Suprapubic skin (tissue), 4 donors: Measurements from ENCODE around the gene SEMA5A. TPM values are rescaled to one million over a fixed set of nuclear protein-coding genes. Genes with fewer than 3 reads are reported as not detected.

Source experiments
- DNase-seq, 2 donors: peaks; one replicate each; pipeline ENCODE4 v3.0.0-alpha.2; 2019; ENCODE audit warnings: low spot score in 2 of 2
- H3K27ac ChIP-seq: fragments of 200-600 bp; sonication (generic); one replicate; pipeline ENCODE4 v1.5.1; 2019
- H3K27me3 ChIP-seq: fragments of 200-600 bp; sonication (generic); one replicate; pipeline ENCODE4 v1.5.1; 2019
- H3K36me3 ChIP-seq: fragments of 200-600 bp; sonication (generic); one replicate; pipeline ENCODE4 v1.5.1; 2019
- H3K4me1 ChIP-seq: fragments of 200-600 bp; sonication (generic); one replicate; pipeline ENCODE4 v1.5.1; 2019
- H3K4me3 ChIP-seq: fragments of 200-600 bp; sonication (generic); one replicate; pipeline ENCODE4 v1.5.1; 2019; ENCODE audit warnings: mild to moderate bottlenecking
- H3K9me3 ChIP-seq: fragments of 200-600 bp; sonication (generic); one replicate; pipeline ENCODE4 v1.5.1; 2019
- CTCF ChIP-seq, 2 donors: fragments of 200-600 bp in 1 of 2; fragments of 450-650 bp in 1 of 2; sonication (generic) in 1 of 2; IDR thresholded peaks; one replicate each; pipeline ENCODE4 v1.5.1; 2016 to 2019; ENCODE audit warnings: antibody characterized with exemption in 2 of 2, mild to moderate bottlenecking in 1 of 2, moderate library complexity in 1 of 2
- EP300 ChIP-seq: sonication (generic); formaldehyde crosslinking; IDR thresholded peaks from one replicate; pipeline ENCODE4 v1.6.1; 2017; ENCODE audit warnings: antibody characterized with exemption
- POLR2A ChIP-seq, 2 donors: fragments of 450-650 bp; IDR thresholded peaks; one replicate each; pipeline ENCODE4 v1.6.1; 2017; ENCODE audit warnings: antibody characterized with exemption in 2 of 2, mild to moderate bottlenecking in 2 of 2, moderate library complexity in 2 of 2
- POLR2AphosphoS5 ChIP-seq, 3 donors: sonication (generic); formaldehyde crosslinking; IDR thresholded peaks; one replicate each; pipeline ENCODE4 v1.6.1; 2017; ENCODE audit warnings: antibody characterized with exemption in 3 of 3
- WGBS: methylation state at CpG from one replicate; pipeline ENCODE4 v1.1.5; 2018; 5-methylcytosine and 5-hydroxymethylcytosine counted together
- total RNA-seq, 4 donors: library from RNA; depleted of rRNA; stranded (reverse); fragments of >200 nt; gene quantifications; one replicate each; pipeline ENCODE4 v1.1.0, GENCODE V29; 2016

The SEMA5A gene
- total RNA-seq, 4 donors from 2014 or later, result 14.5 to 31.7 (median 23.4) TPM

GRCh38 chr5:9387879-9388278 lies 158.0 kb downstream of the SEMA5A start:
- TF ChIP-seq POLR2A (IDR thresholded peaks at IDR 0.05), result no peak
- TF ChIP-seq CTCF (IDR thresholded peaks at IDR 0.05), result no peak
- TF ChIP-seq POLR2AphosphoS5 (IDR thresholded peaks at IDR 0.05), result no peak
- no peak for TF ChIP-seq EP300
- WGBS, result 77% methylated on average over 3 of the region's 3 CpGs
- Histone ChIP-seq H3K4me1 (peaks cover 4% of the 10 kb centered on the region), H3K27ac (no peak overlapping the region), H3K36me3 (no peaks in the 10 kb centered on the region), H3K9me3 (no peaks in the 10 kb centered on the region), H3K27me3 (no peaks in the 10 kb centered on the region), H3K4me3 (no peak overlapping the region)
- DNase-seq, result no peak

- Histone ChIP-seq H3K9me3 (no peaks in the 10 kb centered on the region), H3K36me3 (no peaks in the 10 kb centered on the region), H3K27me3 (no peaks in the 10 kb centered on the region), H3K27ac (no peak overlapping the region), H3K4me3 (no peak overlapping the region), H3K4me1 (peaks cover 4% of the 10 kb centered on the region)
- DNase-seq, result no peak
- WGBS, result 89% methylated on average over 4 of the region's 4 CpGs
- TF ChIP-seq CTCF (IDR thresholded peaks at IDR 0.05), result no peak
- no peak for TF ChIP-seq EP300
- no peak for TF ChIP-seq POLR2A (IDR thresholded peaks at IDR 0.05)
- TF ChIP-seq POLR2AphosphoS5 (IDR thresholded peaks at IDR 0.05), result no peak
Observed at GRCh38 chr5:9386945-9387344, 158.9 kb downstream of the SEMA5A start.

GRCh38 chr5:9382522-9382921 lies 163.4 kb downstream of the SEMA5A start:
- Histone ChIP-seq H3K36me3 (no peaks in the 10 kb centered on the region), H3K4me1 (peaks cover 4% of the 10 kb centered on the region), H3K9me3 (no peaks in the 10 kb centered on the region), H3K27ac (no peak overlapping the region), H3K27me3 (no peaks in the 10 kb centered on the region), H3K4me3 (no peak overlapping the region)
- TF ChIP-seq EP300, result no peak
- TF ChIP-seq CTCF (IDR thresholded peaks at IDR 0.05), result no peak
- TF ChIP-seq POLR2A (IDR thresholded peaks at IDR 0.05), result no peak
- TF ChIP-seq POLR2AphosphoS5 (IDR thresholded peaks at IDR 0.05), result no peak
- DNase-seq, result no peak
- WGBS, result 85% methylated on average over 1 of the region's 1 CpG

GRCh38 chr5:9381464-9381863 lies 164.4 kb downstream of the SEMA5A start:
- TF ChIP-seq POLR2AphosphoS5 (IDR thresholded peaks at IDR 0.05) (no peak), POLR2A (IDR thresholded peaks at IDR 0.05) (no peak), CTCF (IDR thresholded peaks at IDR 0.05) (no peak), EP300 (no peak)
- Histone ChIP-seq H3K27ac (no peak overlapping the region), H3K4me1 (peaks cover 2% of the 10 kb centered on the region), H3K27me3 (no peaks in the 10 kb centered on the region), H3K9me3 (no peaks in the 10 kb centered on the region), H3K4me3 (no peak overlapping the region), H3K36me3 (no peaks in the 10 kb centered on the region)
- no peak for DNase-seq

- TF ChIP-seq EP300 (no peak), POLR2AphosphoS5 (IDR thresholded peaks at IDR 0.05) (no peak), POLR2A (IDR thresholded peaks at IDR 0.05) (no peak), CTCF (IDR thresholded peaks at IDR 0.05) (no peak)
Observed at GRCh38 chr5:9380109-9380508, 165.8 kb downstream of the SEMA5A start.

More at GRCh38 chr5:9380109-9380508, 165.8 kb downstream of the SEMA5A start:
- WGBS, result 89% methylated on average over 7 of the region's 7 CpGs
- no peaks in the 10 kb centered on the region for H3K4me1 ChIP-seq
- no peaks in the 10 kb centered on the region for H3K9me3 ChIP-seq
- DNase-seq, result no peak
- no peaks in the 10 kb centered on the region for H3K36me3 ChIP-seq
- H3K27me3 ChIP-seq, result no peaks in the 10 kb centered on the region
- H3K27ac ChIP-seq, result no peak overlapping the region
- H3K4me3 ChIP-seq, result no peak overlapping the region
